H1 (cell line): ENCODE measurements around the gene SERPINE2. TPM values are rescaled to one million over a fixed set of nuclear protein-coding genes. Genes with fewer than 3 reads are reported as not detected.

Experiments used
- E2F6 ChIP-seq: IDR thresholded peaks from 2 replicates; pipeline ENCODE4 v1.6.1; 2012; ENCODE audit warnings: inconsistent platforms
- KDM1A ChIP-seq: fragments of 200-600, 300-600 bp; sonication (generic); IDR thresholded peaks from 2 replicates; pipeline ENCODE4 v1.7.1; 2016; ENCODE audit warnings: mild to moderate bottlenecking, low read length, borderline replicate concordance
- MAX ChIP-seq: IDR thresholded peaks from 2 replicates; pipeline ENCODE4 v1.6.1; 2012; ENCODE audit warnings: inconsistent platforms
- SP2 ChIP-seq: IDR thresholded peaks from 2 replicates; pipeline ENCODE4 v1.6.1; 2012; ENCODE audit warnings: mild to moderate bottlenecking, low read length, inconsistent platforms
- TBP ChIP-seq: IDR thresholded peaks from 2 replicates; pipeline ENCODE4 v1.6.1; 2011; ENCODE audit warnings: low read depth, low read length, improper control_type of control experiment
- polyA plus RNA-seq, 7 experiments: library from polyadenylated mRNA; depleted of rRNA in 3 of 7; stranded (reverse) in 5 of 7; unstranded in 2 of 7; fragments of >200 nt in 5 of 7; fragments of 200-250 nt in 2 of 7; gene quantifications; 1 replicate in 5 of 7; 2 replicates in 1 of 7; 4 replicates in 1 of 7; pipeline versions ENCODE4 v1.2.1 to v1.2.3, GENCODE V29; 2011 to 2013; ENCODE audit warnings: missing spikeins in 2 of 7, mixed read lengths in 2 of 7
- total RNA-seq: library from RNA; stranded (reverse); fragmentation: NEBNext Ultra II Directional; extraction: Animal tissue kit (Norgen Biotek cat#: 25700); gene quantifications from 2 replicates; pipeline ENCODE4 v1.2.1, GENCODE V29; 2021

SERPINE2 gene
- total and polyA plus RNA-seq, 2 of the 8 experiments (the other 6 are each of a cell fraction or from before 2014, with no cell fraction given): 26.2 to 76.0 TPM

- TF ChIP-seq TBP: no peak
- no peak for TF ChIP-seq KDM1A
- TF ChIP-seq MAX: peak; percentile 91
- TF ChIP-seq E2F6: peak; percentile 82
- no peak for TF ChIP-seq SP2
Observed at GRCh38 chr2:223947711-223948205, 91.3 kb downstream of the SERPINE2 start (continued).
